Adrenal gland (tissue), 12 donors: ENCODE measurements around the gene NSUN7. TPM values are rescaled to one million over a fixed set of nuclear protein-coding genes. Genes with fewer than 3 reads are reported as not detected.

Experiments used
- DNase-seq, 7 donors: peaks; one replicate each; pipeline ENCODE4 v3.0.0-alpha.2; 2019 to 2020
- H3K27ac ChIP-seq, 5 donors: fragments of 200-600 bp; sonication (generic) in 4 of 5; 1 replicate in 3 of 5; 2 replicates in 2 of 5; pipeline versions ENCODE4 v1.5.1 to v1.8.0; 2016 to 2020; ENCODE audit warnings: mild to moderate bottlenecking in 1 of 5
- H3K27me3 ChIP-seq: fragments of 200-600 bp; 2 replicates; pipeline ENCODE4 v1.8.0; 2021
- H3K36me3 ChIP-seq, 2 donors: fragments of 200-600 bp; replicated peaks in 1 of 2; 1 replicate in 1 of 2; 2 replicates in 1 of 2; pipeline versions ENCODE4 v1.5.1 to v1.8.0; 2018 to 2022
- H3K4me1 ChIP-seq, 2 donors: fragments of 200-600 bp; replicated peaks in 1 of 2; 1 replicate in 1 of 2; 2 replicates in 1 of 2; pipeline versions ENCODE4 v1.5.1 to v1.8.0; 2018 to 2021
- H3K4me3 ChIP-seq, 4 donors: fragments of 200-600 bp; sonication (generic) in 3 of 4; one replicate each; pipeline ENCODE4 v1.5.1; 2016 to 2018
- H3K9me3 ChIP-seq, 3 donors: fragments of 200-600 bp; sonication (generic) in 1 of 3; replicated peaks in 1 of 3; 1 replicate in 2 of 3; 2 replicates in 1 of 3; pipeline versions ENCODE4 v1.5.1 to v1.8.0; 2016 to 2021
- POLR2A ChIP-seq, 2 donors: fragments of 450-650 bp; IDR thresholded peaks; one replicate each; pipeline ENCODE4 v1.6.1; 2017; ENCODE audit warnings: antibody characterized with exemption in 2 of 2, mild to moderate bottlenecking in 2 of 2, moderate library complexity in 1 of 2
- WGBS, 4 donors: extraction: QIAGEN DNeasy Blood & Tissue Kit in 2 of 4; methylation state at CpG; one replicate each; pipeline versions ENCODE4 v1.1.5 to v1.1.7; 2013 to 2017; 5-methylcytosine and 5-hydroxymethylcytosine counted together
- intact Hi-C, 2 donors: fragments of 100-400 bp; cut with DNase I; formaldehyde crosslinking; loops; one replicate each; pipeline versions ENCODE4 v1.14.1 to v1.15.0; 2022 to 2023
- polyA plus RNA-seq, 3 donors: library from polyadenylated mRNA; stranded (reverse); fragments of 200-250 nt in 2 of 3; fragments of 350-450 nt in 1 of 3; fragmentation: Illumina TruSeq in 1 of 3; extraction: RNeasy Lipid Tissue Mini Kit (QIAGEN cat#74804) in 1 of 3; gene quantifications; one replicate each; pipeline ENCODE4 v1.2.3, GENCODE V29; 2013 to 2014
- total RNA-seq, 9 donors: library from RNA; depleted of rRNA in 4 of 9; stranded (reverse); fragments of >200 nt in 4 of 9; fragments of 120-200 nt in 1 of 9; fragmentation: NEBNext Ultra II Directional in 1 of 9; extraction: Animal tissue kit (Norgen Biotek cat#: 25700) in 1 of 9; gene quantifications; one replicate each; pipeline versions ENCODE4 v1.1.0 to v1.2.4, GENCODE V29; 2013 to 2023
- TF ChIP-seq, protein P1 (sequence below), 6 experiments: fragments of 450-650 bp in 4 of 6; fragments of 200-600 bp in 2 of 6; sonication (generic) in 1 of 6; IDR thresholded peaks; 1 replicate in 5 of 6; 2 replicates in 1 of 6; pipeline versions ENCODE4 v1.5.1 to v1.8.0; 2016 to 2021; ENCODE audit warnings: antibody characterized with exemption in 6 of 6, mild to moderate bottlenecking in 2 of 6, moderate library complexity in 1 of 6
- donor health status: healthy with polysubstance abuse.
- donor health status: Bipolar disorder and iron deficiency.
- donor health status: DM: yes; HTN: yes; CAD: no.
- donor health status: DM: no; HTN: no; CAD: no.
- donor health status: DM: no; HTN: no; CAD: no.
- donor health status: DM: yes; HTN: yes; CAD: no.

NSUN7 gene
- total and polyA plus RNA-seq, 12 donors = 0.79 to 10.4 (median 2.1) TPM

DNA sequence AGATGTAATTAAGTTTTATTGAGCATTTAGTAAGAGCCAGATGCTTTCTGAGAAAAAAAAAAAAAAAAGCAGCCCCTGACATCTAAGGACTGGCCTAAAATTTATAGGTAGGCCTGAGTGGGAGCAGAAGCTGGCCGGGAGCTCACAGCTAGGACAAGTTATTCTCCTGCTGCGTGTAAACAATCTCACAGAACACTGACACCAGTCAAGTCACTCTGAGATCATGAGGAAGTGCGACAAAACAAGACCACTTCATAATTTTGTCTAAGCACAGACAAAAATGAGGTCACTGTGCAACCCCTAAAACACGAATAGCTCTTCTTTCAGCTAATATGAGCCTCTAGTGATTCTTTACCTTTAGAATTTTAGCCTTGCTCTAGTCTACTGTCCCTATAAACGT is 15.3 kb upstream of the NSUN7 start:
- no peak overlapping the region for H3K27ac ChIP-seq
- 69 to 79% (median 75%) methylated on average over 5 of the region's 5 CpGs for WGBS, 4 donors
- intact Hi-C loops = loop anchor here in 1 of 2 donors (10.0 kb wide), 1 partner anchor 160 kb away; no protein-coding TSS in a partner anchor
- TF ChIP-seq, protein P1, sequence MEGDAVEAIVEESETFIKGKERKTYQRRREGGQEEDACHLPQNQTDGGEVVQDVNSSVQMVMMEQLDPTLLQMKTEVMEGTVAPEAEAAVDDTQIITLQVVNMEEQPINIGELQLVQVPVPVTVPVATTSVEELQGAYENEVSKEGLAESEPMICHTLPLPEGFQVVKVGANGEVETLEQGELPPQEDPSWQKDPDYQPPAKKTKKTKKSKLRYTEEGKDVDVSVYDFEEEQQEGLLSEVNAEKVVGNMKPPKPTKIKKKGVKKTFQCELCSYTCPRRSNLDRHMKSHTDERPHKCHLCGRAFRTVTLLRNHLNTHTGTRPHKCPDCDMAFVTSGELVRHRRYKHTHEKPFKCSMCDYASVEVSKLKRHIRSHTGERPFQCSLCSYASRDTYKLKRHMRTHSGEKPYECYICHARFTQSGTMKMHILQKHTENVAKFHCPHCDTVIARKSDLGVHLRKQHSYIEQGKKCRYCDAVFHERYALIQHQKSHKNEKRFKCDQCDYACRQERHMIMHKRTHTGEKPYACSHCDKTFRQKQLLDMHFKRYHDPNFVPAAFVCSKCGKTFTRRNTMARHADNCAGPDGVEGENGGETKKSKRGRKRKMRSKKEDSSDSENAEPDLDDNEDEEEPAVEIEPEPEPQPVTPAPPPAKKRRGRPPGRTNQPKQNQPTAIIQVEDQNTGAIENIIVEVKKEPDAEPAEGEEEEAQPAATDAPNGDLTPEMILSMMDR (IDR thresholded peaks at IDR 0.05) = no peak
- TF ChIP-seq POLR2A (IDR thresholded peaks at IDR 0.05) = no peak
- no peaks in the 10 kb centered on the region for H3K36me3 ChIP-seq
- no peaks in the 10 kb centered on the region for H3K27me3 ChIP-seq
- H3K9me3 ChIP-seq = no peaks in the 10 kb centered on the region
- DNase-seq = no peak
- peaks cover 7 to 8% of the 10 kb centered on the region in 2 donors for H3K4me1 ChIP-seq
- H3K4me3 ChIP-seq = no peak overlapping the region

DNA sequence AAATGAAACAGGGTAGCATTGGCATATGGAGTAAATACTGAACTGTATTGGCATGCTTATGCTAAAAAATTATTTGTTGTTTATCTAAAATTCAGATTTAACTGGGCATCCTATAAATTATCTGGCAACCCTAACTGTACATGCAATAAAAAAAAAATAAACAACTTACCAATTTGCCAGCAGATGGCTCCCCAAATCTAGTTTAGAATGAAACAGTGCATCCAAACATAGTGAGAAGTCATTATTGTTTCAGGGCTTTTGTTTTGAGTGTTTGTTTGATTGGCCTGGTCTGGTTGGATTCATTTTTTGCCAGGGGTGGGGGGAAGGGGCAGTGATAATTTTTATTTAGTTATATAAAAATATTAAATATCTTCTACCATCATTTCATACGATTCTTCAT is 12.8 kb upstream of the NSUN7 start:
- intact Hi-C loops = loop anchor here (5.0 to 10.0 kb wide), 2 partner anchors 158 to 160 kb away; no protein-coding TSS in a partner anchor
- Histone ChIP-seq H3K27me3 (no peaks in the 10 kb centered on the region), H3K36me3 (no peaks in the 10 kb centered on the region), H3K4me3 (no peak overlapping the region), H3K9me3 (no peaks in the 10 kb centered on the region), H3K27ac (no peak overlapping the region), H3K4me1 (peaks cover 2% of the 10 kb centered on the region in 2 donors)
- no peak for TF ChIP-seq POLR2A (IDR thresholded peaks at IDR 0.05)
- TF ChIP-seq, protein P1 (IDR thresholded peaks at IDR 0.05) = peak; percentile 10 to 57 (median 38)
- 81 to 93% (median 86%) methylated on average over 1 of the region's 1 CpG for WGBS, 4 donors
- DNase-seq = no peak

DNA sequence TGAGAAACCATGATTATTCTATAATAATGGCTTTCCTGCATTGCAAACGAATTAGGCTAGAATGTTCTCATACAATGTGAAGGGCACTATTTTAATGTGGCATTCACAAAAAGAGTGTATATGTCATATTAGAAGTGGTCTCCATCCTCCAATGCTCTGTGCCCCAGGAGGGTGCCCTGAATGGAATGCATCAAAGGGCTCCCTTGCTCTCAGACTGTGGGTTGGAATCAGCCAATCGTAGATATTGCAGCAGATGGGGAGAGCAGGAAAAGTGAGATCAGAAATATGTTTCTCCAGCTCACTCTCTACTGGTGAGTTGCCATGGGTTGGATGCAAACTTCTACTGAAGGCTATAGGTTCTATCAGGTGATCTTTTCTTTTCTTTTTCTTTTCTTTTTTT is 11.9 kb upstream of the NSUN7 start:
- 49 to 75% (median 59%) methylated on average over 2 of the region's 2 CpGs for WGBS, 4 donors
- no peaks in the 10 kb centered on the region for H3K36me3 ChIP-seq
- no peaks in the 10 kb centered on the region for H3K9me3 ChIP-seq
- H3K4me3 ChIP-seq = no peak overlapping the region
- H3K4me1 ChIP-seq = no peaks in the 10 kb centered on the region
- H3K27ac ChIP-seq = no peak overlapping the region
- intact Hi-C loops = loop anchor here (5.0 to 10.0 kb wide), 2 partner anchors 157 to 159 kb away; no protein-coding TSS in a partner anchor
- no peak for TF ChIP-seq POLR2A (IDR thresholded peaks at IDR 0.05)
- TF ChIP-seq, protein P1 (IDR thresholded peaks at IDR 0.05) = no peak
- H3K27me3 ChIP-seq = no peaks in the 10 kb centered on the region
- DNase-seq = no peak

DNA sequence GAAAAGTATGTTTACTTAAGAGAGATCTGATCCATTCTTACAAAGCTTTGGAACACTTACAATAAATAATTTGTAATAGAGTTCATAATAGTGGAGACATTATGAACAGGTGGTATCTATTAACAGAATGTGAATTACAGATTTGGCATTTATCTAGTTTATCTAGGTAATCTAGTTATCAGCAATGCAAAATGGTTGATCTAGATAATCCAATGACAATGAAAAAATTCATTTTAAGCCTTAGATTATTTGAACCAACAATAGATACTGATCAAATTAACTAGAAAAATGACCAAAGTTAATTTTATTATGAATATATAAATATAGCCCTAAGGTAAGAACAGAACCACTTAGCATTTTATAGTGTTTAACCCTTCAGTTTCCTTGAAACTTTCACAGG is 10.4 kb upstream of the NSUN7 start:
- TF ChIP-seq, protein P1 (IDR thresholded peaks at IDR 0.05) = no peak
- no peak for TF ChIP-seq POLR2A (IDR thresholded peaks at IDR 0.05)
- intact Hi-C loops = loop anchor here (5.0 to 10.0 kb wide), 2 partner anchors 155 to 158 kb away; no protein-coding TSS in a partner anchor

More for the DNA sequence above, 10.4 kb upstream of the NSUN7 start:
- no peaks in the 10 kb centered on the region for H3K36me3 ChIP-seq
- H3K9me3 ChIP-seq = no peaks in the 10 kb centered on the region
- DNase-seq = no peak
- H3K4me1 ChIP-seq = no peaks in the 10 kb centered on the region
- H3K27ac ChIP-seq = no peak overlapping the region
- no peak overlapping the region for H3K4me3 ChIP-seq
- H3K27me3 ChIP-seq = no peaks in the 10 kb centered on the region
